Esophagus muscularis mucosa (tissue), 4 donors: Measurements from ENCODE around the gene PGAP3. TPM values are rescaled to one million over a fixed set of nuclear protein-coding genes. Genes with fewer than 3 reads are reported as not detected.

Source experiments
- DNase-seq: peaks from one replicate; pipeline ENCODE4 v3.0.0-alpha.2; 2017; ENCODE audit errors: extremely low spot score
- H3K27ac ChIP-seq, 4 donors: fragments of 200-600 bp; sonication (generic); replicated peaks in 1 of 4; 1 replicate in 3 of 4; 2 replicates in 1 of 4; pipeline ENCODE4 v1.5.1; 2016 to 2019; ENCODE audit warnings: mild to moderate bottlenecking in 1 of 4
- H3K27me3 ChIP-seq, 4 donors: fragments of 200-600 bp; sonication (generic); one replicate each; pipeline versions ENCODE4 v1.5.1 to v1.6.0; 2016 to 2019
- H3K36me3 ChIP-seq, 4 donors: fragments of 200-600 bp; sonication (generic); one replicate each; pipeline ENCODE4 v1.5.1; 2016 to 2019
- H3K4me1 ChIP-seq, 4 donors: fragments of 200-600 bp; sonication (generic); one replicate each; pipeline ENCODE4 v1.5.1; 2016 to 2019
- H3K4me3 ChIP-seq, 4 donors: fragments of 200-600 bp; sonication (generic); 1 replicate in 2 of 4; 2 replicates in 2 of 4; pipeline ENCODE4 v1.5.1; 2016 to 2019; ENCODE audit warnings: mild to moderate bottlenecking in 4 of 4, moderate library complexity in 1 of 4
- H3K9me3 ChIP-seq, 4 donors: fragments of 200-600 bp; sonication (generic); 1 replicate in 3 of 4; 2 replicates in 1 of 4; pipeline ENCODE4 v1.5.1; 2016 to 2019
- EP300 ChIP-seq: sonication (generic); formaldehyde crosslinking; IDR thresholded peaks from one replicate; pipeline ENCODE4 v1.6.1; 2017; ENCODE audit warnings: antibody characterized with exemption
- POLR2A ChIP-seq: fragments of 450-650 bp; IDR thresholded peaks from one replicate; pipeline ENCODE4 v1.6.1; 2017; ENCODE audit warnings: antibody characterized with exemption, moderate library complexity, mild to moderate bottlenecking, low read depth
- POLR2AphosphoS5 ChIP-seq, 2 donors: sonication (generic); formaldehyde crosslinking; IDR thresholded peaks; one replicate each; pipeline ENCODE4 v1.6.1; 2017; ENCODE audit warnings: antibody characterized with exemption in 2 of 2
- WGBS: methylation state at CpG from one replicate; pipeline ENCODE4 v1.1.5; 2018; 5-methylcytosine and 5-hydroxymethylcytosine counted together
- intact Hi-C: fragments of 100-400 bp; cut with DNase I; formaldehyde crosslinking; loops from one replicate; pipeline ENCODE4 v1.15.1; 2023
- total RNA-seq, 4 donors: library from RNA; depleted of rRNA; stranded (reverse); fragments of >200 nt; gene quantifications; one replicate each; pipeline versions ENCODE4 v1.1.0 to v1.2.1, GENCODE V29; 2016
- TF ChIP-seq, protein P1 (sequence below), 3 experiments: fragments of 200-600 bp in 2 of 3; fragments of 450-650 bp in 1 of 3; sonication (generic) in 2 of 3; IDR thresholded peaks; one replicate each; pipeline ENCODE4 v1.5.1; 2017 to 2019; ENCODE audit warnings: antibody characterized with exemption in 3 of 3, mild to moderate bottlenecking in 2 of 3, moderate library complexity in 1 of 3

PGAP3 gene
- total RNA-seq, 4 donors from 2014 or later, result 6.2 to 9.4 (median 8.5) TPM

DNA sequence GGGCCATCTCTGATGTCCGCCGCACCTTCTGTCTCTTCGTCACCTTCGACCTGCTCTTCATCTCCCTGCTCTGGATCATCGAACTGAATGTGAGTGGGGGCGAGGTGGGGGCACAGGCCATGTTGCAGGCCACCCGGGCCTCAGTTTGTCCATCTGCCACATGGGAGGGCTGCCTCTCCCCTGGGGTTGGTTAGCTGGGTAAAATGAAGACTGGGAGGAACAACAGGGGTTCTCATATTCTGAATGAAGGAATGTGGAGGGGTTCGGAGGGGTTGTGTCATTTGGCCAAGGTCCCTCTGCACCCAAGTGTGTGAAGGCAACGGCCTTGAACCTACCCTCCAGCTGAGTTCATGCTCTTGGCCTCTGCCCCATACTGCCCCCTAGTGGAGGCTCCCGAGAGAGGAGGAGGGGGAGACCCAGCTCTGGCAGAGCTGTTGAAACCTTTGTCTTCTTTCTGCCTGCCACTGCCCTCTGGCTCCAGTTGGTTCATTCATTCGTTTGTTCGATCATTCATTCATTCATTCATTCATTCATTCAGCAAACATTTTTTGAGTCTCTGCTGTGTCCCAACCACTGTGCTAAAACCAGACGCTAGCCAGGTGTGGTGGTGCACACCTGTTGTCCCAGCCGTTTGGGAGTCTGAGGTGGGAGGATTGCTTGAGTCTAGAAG, 34.1 kb downstream of the PGAP3 start:
- 72% methylated on average over 14 of the region's 14 CpGs for WGBS

DNA sequence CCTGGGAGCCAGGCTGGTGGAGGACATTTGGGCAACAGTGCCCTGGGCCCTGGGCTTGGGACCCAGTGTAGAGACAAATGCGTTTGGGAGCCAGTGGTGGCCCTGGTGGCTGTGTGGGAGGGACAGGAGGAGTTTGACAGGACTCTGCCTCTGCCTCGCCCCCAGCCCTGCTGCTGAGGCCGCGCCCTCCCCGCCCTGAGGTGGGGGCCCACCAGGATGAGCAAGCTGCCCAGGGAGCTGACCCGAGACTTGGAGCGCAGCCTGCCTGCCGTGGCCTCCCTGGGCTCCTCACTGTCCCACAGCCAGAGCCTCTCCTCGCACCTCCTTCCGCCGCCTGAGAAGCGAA, 34.6 kb downstream of the PGAP3 start:
- H3K36me3 ChIP-seq, result peaks cover 5 to 55% (median 25%) of the 10 kb centered on the region in 4 donors
- no peaks in the 10 kb centered on the region for H3K27me3 ChIP-seq
- H3K4me1 ChIP-seq, result peaks cover 15 to 34% (median 29%) of the 10 kb centered on the region in 4 donors
- peak overlapping the region in 3 of 4 donors; percentile 1 to 27 (median 16) for H3K4me3 ChIP-seq
- no peaks in the 10 kb centered on the region for H3K9me3 ChIP-seq
- TF ChIP-seq, protein P1, sequence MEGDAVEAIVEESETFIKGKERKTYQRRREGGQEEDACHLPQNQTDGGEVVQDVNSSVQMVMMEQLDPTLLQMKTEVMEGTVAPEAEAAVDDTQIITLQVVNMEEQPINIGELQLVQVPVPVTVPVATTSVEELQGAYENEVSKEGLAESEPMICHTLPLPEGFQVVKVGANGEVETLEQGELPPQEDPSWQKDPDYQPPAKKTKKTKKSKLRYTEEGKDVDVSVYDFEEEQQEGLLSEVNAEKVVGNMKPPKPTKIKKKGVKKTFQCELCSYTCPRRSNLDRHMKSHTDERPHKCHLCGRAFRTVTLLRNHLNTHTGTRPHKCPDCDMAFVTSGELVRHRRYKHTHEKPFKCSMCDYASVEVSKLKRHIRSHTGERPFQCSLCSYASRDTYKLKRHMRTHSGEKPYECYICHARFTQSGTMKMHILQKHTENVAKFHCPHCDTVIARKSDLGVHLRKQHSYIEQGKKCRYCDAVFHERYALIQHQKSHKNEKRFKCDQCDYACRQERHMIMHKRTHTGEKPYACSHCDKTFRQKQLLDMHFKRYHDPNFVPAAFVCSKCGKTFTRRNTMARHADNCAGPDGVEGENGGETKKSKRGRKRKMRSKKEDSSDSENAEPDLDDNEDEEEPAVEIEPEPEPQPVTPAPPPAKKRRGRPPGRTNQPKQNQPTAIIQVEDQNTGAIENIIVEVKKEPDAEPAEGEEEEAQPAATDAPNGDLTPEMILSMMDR (IDR thresholded peaks at IDR 0.05), result no peak
- TF ChIP-seq POLR2AphosphoS5 (IDR thresholded peaks at IDR 0.05) (no peak), POLR2A (no peak), EP300 (no peak)
- H3K27ac ChIP-seq, result peak overlapping the region; percentile 34 to 61 (median 36)
- intact Hi-C loops, result no loop called here
- no peak for DNase-seq
- WGBS, result 86% methylated on average over 6 of the region's 12 CpGs

More for the DNA sequence above, 34.1 kb downstream of the PGAP3 start:
- Histone ChIP-seq H3K27me3 (no peaks in the 10 kb centered on the region), H3K27ac (peak overlapping the region in 3 of 4 donors; percentile 34 to 61 (median 38)), H3K4me1 (peaks cover 17 to 38% (median 31%) of the 10 kb centered on the region in 4 donors), H3K4me3 (peak overlapping the region; percentile 1 to 27 (median 10)), H3K9me3 (no peaks in the 10 kb centered on the region), H3K36me3 (peaks cover 8 to 60% (median 29%) of the 10 kb centered on the region in 4 donors)
- no peak for TF ChIP-seq EP300
- TF ChIP-seq, protein P1 (IDR thresholded peaks at IDR 0.05), result peak; percentile 52 to 83 (median 64)
- no peak for DNase-seq
- intact Hi-C loops, result no loop called here

DNA sequence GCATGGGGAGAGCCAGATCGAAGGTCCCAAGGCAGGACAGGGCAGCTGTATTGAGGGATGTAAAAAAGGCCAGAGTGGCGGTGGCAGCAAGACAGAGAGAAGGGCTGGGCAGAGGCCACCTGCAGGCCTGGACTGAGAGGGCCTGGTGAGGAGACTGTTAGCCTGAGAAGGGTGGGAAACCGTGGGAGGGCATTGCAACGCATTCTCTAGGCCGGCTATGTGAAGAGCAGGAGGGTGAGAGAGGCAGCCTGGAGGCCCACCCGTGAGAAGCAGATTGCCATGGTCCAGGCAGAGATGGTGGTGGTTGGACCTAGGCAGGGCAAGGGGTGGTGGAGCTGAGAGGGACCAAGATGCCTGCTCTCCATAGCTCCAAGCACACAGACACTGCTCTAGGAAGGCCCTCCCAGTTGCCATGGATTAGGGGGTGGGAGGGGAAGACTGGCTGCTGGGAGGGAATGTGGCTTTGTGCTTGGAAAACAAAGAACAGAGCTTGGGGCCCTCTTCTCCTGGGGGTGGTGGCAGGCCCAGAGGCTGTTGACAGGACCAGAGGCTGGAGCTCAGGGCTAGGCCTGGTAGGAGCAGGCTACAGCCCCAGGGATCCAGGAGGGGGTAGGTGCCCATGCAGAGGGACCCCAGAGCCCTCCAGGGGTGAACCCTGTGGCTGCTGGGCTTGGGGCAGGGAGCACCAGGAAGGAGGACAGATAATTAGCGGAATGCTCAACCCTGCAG, 35.1 kb downstream of the PGAP3 start:
- TF ChIP-seq POLR2A, result no peak
- intact Hi-C loops, result no loop called here
- Histone ChIP-seq H3K27ac (peak overlapping the region; percentile 34 to 61 (median 36)), H3K27me3 (no peaks in the 10 kb centered on the region), H3K4me1 (peaks cover 15 to 29% (median 27%) of the 10 kb centered on the region in 4 donors), H3K4me3 (peak overlapping the region in 2 of 4 donors; percentile 16 to 27), H3K36me3 (peaks cover 3 to 49% (median 21%) of the 10 kb centered on the region in 4 donors), H3K9me3 (no peaks in the 10 kb centered on the region)
- no peak for DNase-seq
- 73% methylated on average over 7 of the region's 7 CpGs for WGBS

DNA sequence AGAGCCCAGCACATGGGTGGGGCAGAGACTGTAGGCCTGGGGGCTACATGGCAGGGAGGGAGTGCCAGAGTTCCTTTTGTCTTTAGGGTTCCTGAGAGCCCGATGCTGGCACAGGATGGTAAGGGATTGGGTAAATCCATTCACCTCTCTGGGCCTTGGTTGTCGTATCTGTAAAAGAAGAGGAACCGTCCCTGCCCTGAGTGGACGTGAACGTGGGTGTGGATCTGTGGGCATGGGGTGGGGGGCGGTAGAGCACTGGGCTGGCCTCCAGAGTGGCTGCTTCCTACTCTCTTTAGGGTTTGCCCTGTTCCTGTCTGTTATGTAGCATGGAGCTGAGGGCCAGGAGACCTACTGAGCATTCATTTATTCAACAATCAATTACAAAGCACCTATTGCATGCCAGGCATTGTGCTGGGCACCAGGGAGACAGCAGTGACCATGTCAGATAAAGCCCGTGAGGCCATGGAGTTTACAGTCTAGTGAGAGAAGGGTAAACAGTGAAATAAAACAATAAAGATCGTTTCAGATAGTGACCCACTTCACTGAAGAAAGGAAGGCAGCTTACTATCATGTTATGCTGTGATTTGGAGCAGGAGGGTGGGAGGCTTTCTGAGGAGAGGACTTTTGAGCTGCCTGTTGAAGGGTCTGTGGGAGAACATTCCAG, 35.8 kb downstream of the PGAP3 start:
- no peak for DNase-seq
- Histone ChIP-seq H3K36me3 (peaks cover 0 to 42% (median 15%) of the 10 kb centered on the region in 4 donors), H3K27ac (peak overlapping the region in 3 of 4 donors; percentile 28 to 61 (median 35)), H3K9me3 (no peaks in the 10 kb centered on the region), H3K4me1 (peaks cover 18 to 33% (median 29%) of the 10 kb centered on the region in 4 donors), H3K27me3 (no peaks in the 10 kb centered on the region), H3K4me3 (no peak overlapping the region)
- TF ChIP-seq EP300, result no peak
- no peak for TF ChIP-seq POLR2A
- TF ChIP-seq, protein P1 (IDR thresholded peaks at IDR 0.05), result no peak
- TF ChIP-seq POLR2AphosphoS5 (IDR thresholded peaks at IDR 0.05), result no peak
- 70% methylated on average over 8 of the region's 8 CpGs for WGBS
- intact Hi-C loops, result no loop called here

DNA sequence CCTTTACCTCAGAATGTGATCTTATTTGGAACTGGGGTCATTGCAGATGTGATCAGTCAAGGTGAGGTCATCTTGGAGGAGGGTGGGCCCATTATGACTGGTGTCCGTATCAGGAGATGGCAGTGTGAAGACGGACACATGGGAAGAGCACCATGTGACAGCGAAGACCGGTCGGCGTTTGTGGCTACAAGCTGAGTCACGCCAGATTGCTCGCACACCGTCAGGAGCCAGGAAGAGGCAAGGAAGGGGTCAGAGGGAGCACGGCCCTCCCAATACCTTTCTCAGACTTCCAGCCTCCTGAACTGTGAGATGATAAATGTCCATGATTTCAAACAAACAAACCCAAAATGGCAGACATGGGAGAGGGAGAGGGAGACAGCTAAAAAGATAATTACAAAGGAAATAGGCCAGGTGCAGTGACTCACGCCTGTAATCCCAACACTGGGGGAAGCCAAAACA, 37.7 kb downstream of the PGAP3 start:
- intact Hi-C loops, result no loop called here
- Histone ChIP-seq H3K4me1 (peaks cover 18 to 32% (median 31%) of the 10 kb centered on the region in 4 donors), H3K4me3 (no peak overlapping the region), H3K36me3 (peaks cover 0 to 27% (median 3%) of the 10 kb centered on the region in 4 donors), H3K27me3 (no peaks in the 10 kb centered on the region), H3K9me3 (no peaks in the 10 kb centered on the region), H3K27ac (no peak overlapping the region)
- 89% methylated on average over 11 of the region's 11 CpGs for WGBS
- DNase-seq, result no peak
- no peak for TF ChIP-seq POLR2AphosphoS5 (IDR thresholded peaks at IDR 0.05)
- no peak for TF ChIP-seq EP300
- TF ChIP-seq POLR2A, result no peak
- TF ChIP-seq, protein P1 (IDR thresholded peaks at IDR 0.05), result no peak
